HG03135 (cell line): ENCODE data around the gene IREB2.
"Not testable (repeated sequence)": the region's sequence is repeated elsewhere in the genome, so short reads cannot be mapped to it uniquely, and the experiment has no call there.

Source experiments
- ATAC-seq: cut with Tn5 transposase; IDR thresholded peaks from one replicate; pipeline ENCODE4 v1.9.1; 2021; ENCODE audit warnings: mild to moderate bottlenecking, moderate library complexity; ENCODE audit not compliant: unreplicated experiment

IREB2 gene, protein sequence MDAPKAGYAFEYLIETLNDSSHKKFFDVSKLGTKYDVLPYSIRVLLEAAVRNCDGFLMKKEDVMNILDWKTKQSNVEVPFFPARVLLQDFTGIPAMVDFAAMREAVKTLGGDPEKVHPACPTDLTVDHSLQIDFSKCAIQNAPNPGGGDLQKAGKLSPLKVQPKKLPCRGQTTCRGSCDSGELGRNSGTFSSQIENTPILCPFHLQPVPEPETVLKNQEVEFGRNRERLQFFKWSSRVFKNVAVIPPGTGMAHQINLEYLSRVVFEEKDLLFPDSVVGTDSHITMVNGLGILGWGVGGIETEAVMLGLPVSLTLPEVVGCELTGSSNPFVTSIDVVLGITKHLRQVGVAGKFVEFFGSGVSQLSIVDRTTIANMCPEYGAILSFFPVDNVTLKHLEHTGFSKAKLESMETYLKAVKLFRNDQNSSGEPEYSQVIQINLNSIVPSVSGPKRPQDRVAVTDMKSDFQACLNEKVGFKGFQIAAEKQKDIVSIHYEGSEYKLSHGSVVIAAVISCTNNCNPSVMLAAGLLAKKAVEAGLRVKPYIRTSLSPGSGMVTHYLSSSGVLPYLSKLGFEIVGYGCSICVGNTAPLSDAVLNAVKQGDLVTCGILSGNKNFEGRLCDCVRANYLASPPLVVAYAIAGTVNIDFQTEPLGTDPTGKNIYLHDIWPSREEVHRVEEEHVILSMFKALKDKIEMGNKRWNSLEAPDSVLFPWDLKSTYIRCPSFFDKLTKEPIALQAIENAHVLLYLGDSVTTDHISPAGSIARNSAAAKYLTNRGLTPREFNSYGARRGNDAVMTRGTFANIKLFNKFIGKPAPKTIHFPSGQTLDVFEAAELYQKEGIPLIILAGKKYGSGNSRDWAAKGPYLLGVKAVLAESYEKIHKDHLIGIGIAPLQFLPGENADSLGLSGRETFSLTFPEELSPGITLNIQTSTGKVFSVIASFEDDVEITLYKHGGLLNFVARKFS

DNA sequence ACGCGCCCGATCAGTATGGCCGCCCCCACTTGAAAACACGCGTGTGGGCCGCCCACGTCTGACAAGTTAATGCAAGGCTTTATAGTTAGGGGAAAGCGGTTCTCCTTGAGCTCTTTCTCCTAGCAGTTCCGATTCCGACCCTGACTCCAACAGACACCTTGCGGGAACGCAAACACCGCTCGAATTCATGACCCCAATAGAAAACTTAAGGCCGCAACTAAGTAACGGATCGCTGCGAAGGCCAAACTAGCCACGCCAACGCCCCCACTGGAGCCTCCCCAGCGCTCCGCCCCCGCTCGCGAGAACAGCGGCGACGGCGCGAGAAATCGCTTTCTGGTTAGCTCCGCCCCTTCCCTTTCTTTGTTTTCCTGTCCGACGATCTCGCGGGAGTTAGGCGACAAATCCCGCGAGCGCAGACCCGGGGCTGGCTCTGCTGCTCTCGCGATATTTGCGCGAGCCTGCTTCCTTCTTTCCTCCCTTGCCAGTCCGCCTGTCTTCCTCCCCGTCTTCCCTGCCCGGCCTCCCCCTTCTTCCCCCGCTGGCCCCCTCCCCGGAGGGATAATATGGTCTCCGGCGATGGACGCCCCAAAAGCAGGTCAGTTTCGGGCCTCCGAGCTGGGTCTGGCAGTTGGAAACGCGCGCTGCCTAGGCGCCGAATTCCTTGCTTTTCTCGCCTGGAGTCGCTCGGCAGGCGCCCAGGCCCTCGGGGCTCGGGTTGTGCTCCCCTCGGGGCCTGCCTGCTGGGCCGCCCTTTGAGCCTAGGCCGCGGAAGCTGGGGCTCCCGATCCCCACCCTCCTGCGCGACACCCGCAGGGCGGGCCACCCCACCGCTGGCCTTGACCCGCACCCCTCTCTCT is at the start of gene IREB2:
IREB2 (plus strand) TSS at position 455 of the 857 bp plus-strand sequence; CDS start at position 577, 122 bp downstream.
- peak; percentile 78 for ATAC-seq

DNA sequence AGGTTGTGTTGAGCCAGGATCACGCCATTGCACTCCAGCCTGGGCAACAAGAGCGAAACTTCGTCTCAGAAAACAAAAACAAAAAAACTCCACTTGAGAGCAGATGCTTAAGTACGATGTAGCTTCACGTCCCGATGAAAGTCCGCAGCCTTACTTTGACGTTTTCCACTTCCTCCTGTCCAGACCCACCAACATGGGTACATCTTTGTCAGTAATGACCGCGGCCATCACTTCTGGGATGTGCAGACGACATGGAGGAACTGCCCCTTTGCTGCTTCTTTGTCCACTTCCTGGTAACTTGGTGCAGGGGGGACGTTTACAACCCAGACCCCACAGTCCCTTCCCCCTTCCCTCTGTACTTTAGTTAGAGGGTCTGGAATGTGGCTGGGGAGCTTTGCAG is 49.2 kb upstream of the IREB2 start:
- ATAC-seq = no peak

DNA sequence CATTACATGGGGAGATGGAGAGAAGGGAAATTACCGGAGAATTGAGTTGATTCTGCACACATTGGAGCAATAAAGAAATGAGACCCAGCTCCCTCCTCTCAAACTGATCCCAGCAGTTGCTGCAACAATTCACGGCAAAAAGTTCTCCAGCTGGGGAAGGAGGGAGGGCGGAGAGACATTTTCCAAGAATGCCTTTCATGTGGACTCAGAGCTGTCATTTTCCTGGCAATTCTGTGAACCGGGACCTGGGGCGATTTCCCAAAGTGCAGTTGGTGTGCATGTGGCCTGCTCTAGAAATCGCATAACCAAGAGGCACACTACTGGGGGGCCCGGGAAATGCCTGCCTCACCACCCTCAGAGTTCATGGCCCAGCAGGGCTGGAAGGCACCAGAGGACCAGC is 48.7 kb upstream of the IREB2 start:
- ATAC-seq = no peak

DNA sequence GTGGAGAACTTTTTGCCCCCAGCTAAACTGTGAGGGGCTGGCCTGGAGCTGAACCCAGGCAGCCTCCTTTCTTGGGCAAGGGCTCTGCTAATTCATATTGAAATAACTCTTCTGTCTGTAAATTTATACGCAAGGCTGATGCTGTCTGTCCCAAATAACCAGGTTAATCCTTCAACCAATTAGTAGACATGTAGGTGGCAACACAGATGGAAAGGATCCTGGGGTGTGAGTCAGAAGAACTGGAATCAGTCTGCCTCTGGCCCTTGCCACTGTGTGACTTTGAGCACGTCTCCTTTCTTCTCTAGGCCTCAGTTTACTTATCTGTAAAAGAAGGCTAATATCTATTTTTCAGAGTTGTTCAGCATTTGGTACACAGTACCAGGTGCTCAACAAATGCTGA is 48.3 kb upstream of the IREB2 start:
- ATAC-seq = no peak

DNA sequence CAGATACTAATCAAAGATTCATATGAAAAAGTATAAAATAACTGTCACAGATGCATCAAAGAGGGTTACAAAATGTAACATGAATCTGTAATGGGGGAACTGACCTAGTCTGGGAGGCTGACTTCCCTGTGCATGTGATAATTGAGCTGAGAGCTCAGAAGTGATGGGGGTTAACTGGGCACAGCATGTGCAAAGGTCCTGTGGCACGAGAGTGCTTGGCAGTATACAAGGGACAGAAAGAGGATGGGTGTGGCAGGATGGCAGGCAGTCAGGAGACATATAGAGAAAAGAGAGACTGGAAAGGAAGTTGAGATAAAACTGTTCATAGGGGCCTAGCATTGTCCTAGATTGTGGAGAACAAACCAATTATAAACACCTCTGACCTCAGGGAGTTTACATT is 47.8 kb upstream of the IREB2 start:
- no peak for ATAC-seq

DNA sequence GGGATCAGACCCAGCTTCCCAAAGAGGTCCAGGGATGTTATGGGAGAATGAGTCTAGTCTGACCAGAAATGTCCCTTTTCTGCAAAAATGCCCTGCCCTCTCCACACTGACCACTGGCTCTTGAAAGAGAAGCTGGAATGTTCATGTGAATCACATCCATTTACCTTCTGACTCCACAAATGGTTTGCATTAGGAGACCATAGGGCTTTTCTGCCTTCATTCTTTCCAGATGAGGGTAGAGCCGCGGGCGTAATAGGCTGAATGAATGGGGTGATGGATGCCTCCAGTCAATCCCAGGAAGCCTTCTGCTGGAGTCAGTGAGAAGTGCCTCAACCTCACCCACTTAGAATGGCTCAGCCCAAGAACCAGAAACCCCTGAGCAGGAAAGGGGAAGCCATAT is 47.2 kb upstream of the IREB2 start:
- no peak for ATAC-seq

DNA sequence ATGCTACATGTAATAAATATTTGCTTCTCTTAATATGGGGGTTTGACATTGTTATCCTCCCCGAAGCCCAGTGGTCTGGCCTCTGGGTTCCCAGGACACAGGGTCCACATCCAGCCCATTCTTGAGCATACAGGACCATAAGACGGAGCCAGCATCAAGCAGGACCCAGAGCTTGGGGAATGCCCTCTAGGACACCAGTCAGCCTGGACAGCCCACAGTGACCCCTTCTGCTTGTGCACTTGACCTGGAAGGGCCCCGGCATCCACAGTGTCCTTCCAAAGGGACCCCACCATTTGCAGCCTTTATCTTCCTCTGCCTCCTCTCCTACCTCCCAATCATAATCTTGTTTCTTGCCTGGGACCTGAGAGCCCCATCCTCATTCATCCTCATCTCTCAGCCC is 46.2 kb upstream of the IREB2 start:
- no peak for ATAC-seq

DNA sequence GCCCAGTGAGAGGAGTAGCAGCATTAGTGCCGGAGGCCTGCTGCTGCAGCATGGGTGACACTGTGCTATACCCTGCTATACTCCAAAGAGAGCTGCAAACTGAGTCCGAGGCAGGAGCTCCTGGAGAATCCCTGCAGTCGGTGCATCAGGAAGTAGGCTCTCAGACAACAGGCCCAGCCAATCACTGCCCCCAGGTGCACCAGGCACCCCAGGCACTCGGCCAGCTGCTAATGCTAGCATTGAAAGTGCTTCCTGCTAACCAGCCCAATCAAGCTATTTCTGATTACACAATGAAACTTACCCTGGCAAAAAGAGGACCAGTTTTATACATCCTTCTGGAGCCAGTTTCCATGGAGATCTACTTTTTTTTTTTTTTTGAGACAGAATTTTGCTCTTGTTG is 45.6 kb upstream of the IREB2 start:
- ATAC-seq = no peak

DNA sequence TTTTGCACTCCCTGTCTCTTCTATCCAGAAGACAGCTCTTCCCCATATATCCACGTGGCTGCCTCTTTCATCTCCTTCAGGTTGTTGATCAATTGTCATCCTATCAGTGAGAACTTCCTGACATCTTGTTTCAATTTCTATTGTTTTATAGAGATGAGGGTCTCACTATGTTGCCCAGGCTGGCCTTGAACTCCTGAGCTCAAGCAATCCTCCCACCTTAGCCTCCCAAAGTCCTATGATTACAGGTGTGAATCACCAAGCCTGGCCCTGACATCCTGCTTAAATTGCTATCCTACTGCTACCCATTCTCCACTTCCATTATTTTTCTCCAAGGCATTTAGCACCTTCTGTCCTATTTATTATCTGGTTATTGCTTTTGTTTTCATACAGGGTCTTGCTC is 44.9 kb upstream of the IREB2 start:
- no peak for ATAC-seq

DNA sequence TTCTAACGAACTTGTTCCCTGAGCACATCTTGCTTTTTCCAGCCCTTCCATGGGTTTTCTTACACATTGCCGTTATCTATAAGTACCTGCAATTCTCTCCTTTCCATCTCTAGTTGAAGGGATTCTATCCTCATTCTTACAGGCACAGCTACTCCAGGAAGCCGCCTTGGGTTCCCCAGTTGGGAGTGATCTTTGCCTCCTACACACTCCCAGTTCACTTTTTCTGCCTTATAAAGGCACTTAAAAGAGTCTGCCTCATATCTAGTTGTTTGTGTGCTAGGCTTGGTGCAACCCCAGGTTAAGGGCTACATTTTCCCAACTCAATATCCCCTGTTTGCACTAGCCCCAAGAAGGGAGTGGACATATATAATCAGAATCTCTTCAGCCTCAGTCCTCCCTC is 44.0 kb upstream of the IREB2 start:
- no peak for ATAC-seq

DNA sequence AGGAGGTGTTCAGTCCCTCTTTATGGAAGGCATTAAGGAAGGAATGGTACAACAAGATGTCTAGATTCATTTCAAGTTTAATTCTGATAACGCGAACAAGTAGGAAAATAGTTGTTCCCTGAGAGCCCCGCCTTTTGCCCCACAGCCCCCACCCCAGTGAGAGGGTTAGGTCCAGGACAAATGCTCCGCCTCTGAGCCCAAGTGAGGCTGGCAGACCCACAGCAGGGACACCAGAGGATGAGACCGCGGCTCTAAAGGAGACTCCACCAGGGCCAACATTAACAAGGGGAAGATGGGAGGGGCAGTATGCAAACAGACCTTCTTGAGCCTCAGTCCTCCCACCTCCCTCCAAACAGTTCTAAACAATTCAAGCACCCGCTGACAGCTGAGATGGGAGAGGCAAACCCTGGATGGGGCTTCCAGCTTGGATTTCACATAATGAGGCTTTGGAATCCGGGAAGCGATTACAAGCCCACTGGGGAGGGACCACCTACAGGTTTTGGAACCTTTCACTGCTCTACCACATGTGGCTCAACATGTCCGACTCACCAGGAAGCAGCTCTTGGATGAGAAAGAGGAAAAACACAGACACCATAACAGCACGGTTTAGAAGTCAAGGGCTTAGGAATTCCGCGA is 42.9 kb upstream of the IREB2 start:
- no peak for ATAC-seq

DNA sequence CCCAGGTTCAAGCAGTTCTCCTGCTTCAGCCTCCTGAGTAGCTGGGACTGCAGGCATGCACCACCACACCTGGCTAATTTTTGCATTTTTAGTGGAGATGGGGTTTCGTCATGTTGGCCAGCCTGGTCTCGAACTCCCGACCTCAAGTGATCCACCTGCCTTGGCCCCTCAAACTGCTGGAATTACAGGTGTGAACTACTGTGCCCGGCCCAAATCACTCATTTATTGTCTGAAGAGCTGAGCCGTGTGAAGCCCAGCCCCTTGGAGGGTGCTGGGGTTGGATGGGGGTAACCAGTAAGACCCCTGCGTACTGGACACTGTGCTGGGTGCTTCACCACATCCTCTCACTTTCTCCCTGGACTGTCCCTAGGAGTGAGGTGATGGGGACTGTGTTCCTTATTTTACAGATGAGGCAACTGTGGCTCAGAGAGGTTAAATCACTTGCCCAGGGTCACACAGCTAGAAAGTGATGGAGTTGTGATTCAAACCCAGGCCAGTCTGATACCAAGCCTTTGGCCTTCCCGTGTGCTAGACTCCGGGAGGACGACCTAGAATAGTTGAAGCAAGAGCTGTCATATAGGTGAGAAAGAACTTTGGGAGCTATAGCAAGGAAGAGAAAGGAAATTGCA is 41.7 kb upstream of the IREB2 start:
- ATAC-seq = no peak

DNA sequence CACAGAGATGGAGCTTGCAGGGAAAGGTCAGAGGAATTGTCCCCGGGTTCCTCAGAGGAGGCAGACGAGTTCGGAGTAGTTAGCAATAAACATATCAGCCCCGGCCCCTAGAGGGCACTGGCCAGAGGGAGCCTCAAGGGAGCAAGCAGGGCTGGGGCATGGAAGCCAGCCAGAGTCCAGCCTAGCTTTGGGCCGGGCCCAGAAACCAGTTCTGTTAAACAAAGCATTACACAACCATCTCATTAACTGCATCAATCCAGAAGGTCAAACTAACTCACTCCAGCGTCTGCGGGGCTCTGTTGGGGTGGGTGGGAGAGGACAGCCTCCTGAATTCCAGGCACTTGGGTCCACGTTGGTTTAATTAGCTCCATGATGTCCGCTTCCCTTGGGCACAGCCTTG is 41.0 kb upstream of the IREB2 start:
- no peak for ATAC-seq

DNA sequence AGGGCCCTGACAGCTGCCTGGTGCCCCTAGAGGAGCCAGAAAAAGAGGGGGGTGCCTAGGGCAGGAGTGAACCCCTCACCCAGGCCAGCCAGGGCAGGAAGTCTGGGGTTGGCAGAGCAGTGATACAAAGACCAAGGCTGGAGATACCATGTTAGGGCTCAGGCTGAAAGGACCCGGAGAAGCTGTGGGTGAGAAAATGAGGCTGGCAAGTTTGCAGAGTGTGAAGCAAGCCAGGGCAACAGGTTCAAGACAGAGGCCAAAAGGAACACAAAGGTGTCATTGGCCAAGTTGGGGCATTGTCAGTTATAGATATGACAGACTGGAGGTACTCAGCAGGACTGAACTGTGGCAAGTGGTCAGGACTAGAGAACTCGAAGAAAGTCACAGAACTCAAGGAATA is 40.6 kb upstream of the IREB2 start:
- ATAC-seq = no peak

DNA sequence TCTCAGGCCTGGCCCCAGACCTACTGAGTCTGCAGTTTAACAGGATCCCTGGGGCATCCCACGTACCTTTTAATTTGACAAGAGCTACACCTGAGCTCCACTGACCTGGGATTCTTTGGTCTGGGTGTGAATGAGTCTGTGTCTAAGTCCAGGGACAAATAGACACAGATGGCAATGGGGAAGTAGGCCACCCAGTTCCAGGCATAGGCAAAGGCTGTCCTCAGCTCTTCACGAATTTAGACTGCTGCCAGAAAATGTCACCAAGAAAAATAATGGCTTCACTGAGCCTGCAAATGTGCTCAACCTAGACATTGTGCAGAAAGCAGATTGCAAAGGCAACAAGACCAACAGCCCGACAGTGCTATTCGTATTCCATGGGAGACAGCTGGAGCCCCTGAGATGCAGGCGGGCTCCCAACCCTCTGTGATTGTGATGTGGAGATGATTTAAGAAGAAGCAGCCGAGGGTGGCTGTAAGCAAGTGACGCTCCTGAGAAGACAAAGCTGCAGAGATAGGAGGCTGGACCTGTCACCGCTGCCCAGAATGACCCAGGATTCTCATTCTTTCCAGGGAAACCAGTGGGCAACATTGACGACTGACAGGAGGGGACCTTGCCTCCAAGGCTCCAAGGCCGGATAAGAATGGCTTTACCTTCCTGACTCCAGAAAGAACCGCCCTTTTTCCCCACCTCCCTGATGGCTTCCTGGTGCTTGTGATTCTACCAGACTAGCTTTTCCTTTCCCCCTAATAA is 39.8 kb upstream of the IREB2 start:
- no peak for ATAC-seq

DNA sequence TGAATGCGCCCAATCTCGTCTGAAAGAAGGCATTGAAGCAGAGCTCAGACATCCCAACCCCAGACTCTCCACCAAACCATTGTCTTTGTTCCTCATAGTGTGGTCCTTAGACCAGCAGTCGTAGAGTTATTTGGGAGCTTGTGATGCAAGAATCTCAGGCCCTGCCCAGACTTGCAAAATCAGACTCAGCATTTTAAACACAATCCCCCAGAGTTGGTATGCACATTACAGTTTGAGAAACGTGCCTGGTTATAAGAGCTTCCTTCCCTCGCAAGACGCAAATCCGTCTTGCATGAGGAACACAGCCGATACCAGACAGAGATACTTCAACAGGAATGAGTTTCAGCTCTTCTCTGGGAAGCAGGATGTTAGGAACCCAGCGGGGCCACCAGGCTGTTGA is 38.9 kb upstream of the IREB2 start:
- no peak for ATAC-seq

DNA sequence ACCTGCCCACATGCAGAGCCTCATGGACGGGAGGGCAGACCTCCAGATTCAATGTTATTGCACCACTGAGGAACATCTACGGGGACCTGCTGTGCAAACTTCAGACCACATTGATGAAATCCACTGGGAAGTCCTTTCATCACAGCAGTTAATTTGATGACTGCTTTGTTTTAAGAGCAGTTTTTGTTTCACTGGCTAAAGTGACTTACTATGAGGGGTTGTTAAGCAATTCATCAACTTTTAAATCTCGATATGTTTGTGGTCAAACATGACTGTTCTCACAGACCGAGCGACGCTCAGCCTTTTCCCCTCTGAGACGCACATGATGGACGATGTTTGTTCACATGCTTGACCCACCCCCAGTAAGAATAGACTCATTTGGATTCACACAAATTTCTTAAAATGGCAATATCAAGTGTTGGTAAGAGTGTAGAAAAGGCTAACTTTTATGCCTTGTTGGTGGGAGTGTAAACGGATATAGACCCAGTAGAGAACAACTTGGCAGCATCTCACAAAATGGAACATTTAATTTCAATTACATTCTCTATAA is 35.9 kb upstream of the IREB2 start:
- no peak for ATAC-seq

DNA sequence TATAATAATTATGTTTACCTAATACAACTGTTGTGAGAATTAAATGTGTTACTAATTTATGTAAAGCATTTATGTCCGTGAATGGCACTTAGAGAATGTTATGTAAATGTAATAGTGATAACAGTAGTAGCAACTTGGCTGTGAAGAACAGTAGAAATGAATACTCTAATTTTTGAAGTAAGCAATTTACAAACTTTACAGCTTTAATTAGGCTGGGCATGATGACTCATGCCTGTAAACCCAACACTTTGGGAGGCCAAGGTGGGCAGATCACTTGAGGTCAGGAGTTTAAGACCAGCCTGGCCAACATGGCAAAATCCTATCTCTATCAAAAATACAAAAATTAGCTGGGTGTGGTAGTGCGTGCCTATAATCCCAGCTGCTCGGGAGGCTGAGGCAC is 33.9 kb upstream of the IREB2 start:
- ATAC-seq = no peak

DNA sequence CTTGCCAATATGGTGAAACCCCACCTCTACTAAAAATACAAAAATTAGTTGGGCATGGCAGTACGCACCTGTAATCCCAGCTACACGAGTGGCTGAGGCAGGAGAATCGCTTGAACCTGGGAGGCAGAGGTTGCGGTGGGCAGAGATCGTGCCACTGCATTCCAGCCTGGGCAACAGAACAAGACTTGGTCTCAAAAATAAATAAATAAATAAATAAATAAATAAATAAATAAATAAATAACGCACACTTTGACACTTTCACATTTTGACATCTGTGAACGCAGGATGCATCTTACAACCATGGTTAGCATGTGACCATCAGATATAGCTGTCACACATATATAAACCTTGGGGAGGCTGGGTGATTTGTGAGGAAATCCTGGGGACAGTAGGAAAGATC is 33.2 kb upstream of the IREB2 start:
- not testable (repeated sequence) for ATAC-seq
